HepG2 (cell line): Measurements from ENCODE around the gene SYNGR2. TPM values are rescaled to one million over a fixed set of nuclear protein-coding genes. Genes with fewer than 3 reads are reported as not detected.

ENCODE experiments used
- ARNTL ChIP-seq: sonication (generic); formaldehyde crosslinking; IDR thresholded peaks from 2 replicates; pipeline ENCODE4 v1.4.0; 2020; ENCODE audit warnings: mild to moderate bottlenecking, missing genetic modification reagents
- CBFB ChIP-seq: sonication (generic); formaldehyde crosslinking; IDR thresholded peaks from 2 replicates; pipeline ENCODE4 v1.4.0; 2020; ENCODE audit warnings: missing genetic modification reagents
- FOXA1 ChIP-seq, 2 experiments: fragments of 450-650 bp in 1 of 2; sonication (generic) in 1 of 2; formaldehyde crosslinking in 1 of 2; IDR thresholded peaks; 2 replicates each; pipeline versions ENCODE4 v1.4.0 to v1.6.1; 2016 to 2020; ENCODE audit warnings: missing genetic modification reagents in 1 of 2
- HDAC2 ChIP-seq: sonication (generic); formaldehyde crosslinking; IDR thresholded peaks from 2 replicates; pipeline ENCODE4 v1.4.0; 2020; ENCODE audit warnings: missing genetic modification reagents
- IRF2 ChIP-seq: IDR thresholded peaks from 2 replicates; pipeline ENCODE4 v1.6.1; 2018; ENCODE audit warnings: missing genetic modification reagents, missing compliant biosample characterization
- JUND ChIP-seq: sonication (generic); formaldehyde crosslinking; IDR thresholded peaks from 2 replicates; pipeline ENCODE4 v1.8.0; 2022; ENCODE audit warnings: mild to moderate bottlenecking, missing genetic modification reagents
- KAT7 ChIP-seq: IDR thresholded peaks from 2 replicates; pipeline ENCODE4 v1.6.1; 2018; ENCODE audit warnings: borderline replicate concordance, missing compliant biosample characterization
- MAFF ChIP-seq: IDR thresholded peaks from 2 replicates; pipeline ENCODE4 v1.6.1; 2011; ENCODE audit warnings: low read depth, low read length, improper control_type of control experiment
- NCOR1 ChIP-seq: fragments of 200-600 bp; sonication (generic); IDR thresholded peaks from 2 replicates; pipeline ENCODE4 v1.7.0; 2017; ENCODE audit warnings: antibody characterized with exemption, low read length, borderline replicate concordance
- NFE2L1 ChIP-seq: sonication (generic); formaldehyde crosslinking; IDR thresholded peaks from 2 replicates; pipeline ENCODE4 v1.4.0; 2020; ENCODE audit warnings: missing genetic modification reagents, mild to moderate bottlenecking, borderline replicate concordance
- NFE2L2 ChIP-seq: fragments of 150-350 bp; IDR thresholded peaks from 2 replicates; pipeline ENCODE4 v1.6.1; 2014; ENCODE audit warnings: low read length
- POLR2G ChIP-seq: fragments of 200-400 bp; formaldehyde crosslinking; IDR thresholded peaks from 2 replicates; pipeline ENCODE4 v1.6.1; 2018; ENCODE audit warnings: mild to moderate bottlenecking, low read depth, low read length, moderate library complexity
- SIN3A ChIP-seq: IDR thresholded peaks from 2 replicates; pipeline ENCODE4 v1.6.1; 2011; ENCODE audit warnings: low read depth, mild to moderate bottlenecking, control low read depth, low read length, borderline replicate concordance
- SMAD1 ChIP-seq: sonication (generic); formaldehyde crosslinking; IDR thresholded peaks from 2 replicates; pipeline ENCODE4 v1.4.0; 2020; ENCODE audit warnings: missing genetic modification reagents, low read depth, mild to moderate bottlenecking, borderline replicate concordance
- TP53 ChIP-seq: sonication (generic); formaldehyde crosslinking; conservative IDR thresholded peaks from 2 replicates; pipeline ENCODE4 v1.4.0; 2020; ENCODE audit warnings: missing genetic modification reagents
- ZNF230 ChIP-seq: sonication (generic); formaldehyde crosslinking; IDR thresholded peaks from 2 replicates; pipeline ENCODE4 v1.4.0; 2020; ENCODE audit warnings: mild to moderate bottlenecking, missing genetic modification reagents
- ZNF264 ChIP-seq: sonication (generic); formaldehyde crosslinking; IDR thresholded peaks from 2 replicates; pipeline ENCODE4 v1.4.0; 2020; ENCODE audit warnings: missing genetic modification reagents
- ZNF33B ChIP-seq: sonication (generic); formaldehyde crosslinking; IDR thresholded peaks from 2 replicates; pipeline ENCODE4 v1.5.1; 2020; ENCODE audit warnings: mild to moderate bottlenecking, missing genetic modification reagents
- ZNF619 ChIP-seq: sonication (generic); formaldehyde crosslinking; IDR thresholded peaks from 2 replicates; pipeline ENCODE4 v1.4.0; 2020; ENCODE audit warnings: mild to moderate bottlenecking, missing genetic modification reagents
- ZNF761 ChIP-seq: sonication (generic); formaldehyde crosslinking; conservative IDR thresholded peaks from 2 replicates; pipeline ENCODE4 v1.4.0; 2020; ENCODE audit warnings: mild to moderate bottlenecking, missing genetic modification reagents
- ZNF766 ChIP-seq: sonication (generic); formaldehyde crosslinking; IDR thresholded peaks from 2 replicates; pipeline ENCODE4 v1.5.0; 2020; ENCODE audit warnings: missing genetic modification reagents, borderline replicate concordance
- polyA plus RNA-seq, 8 experiments: library from polyadenylated mRNA; depleted of rRNA in 3 of 8; stranded (reverse) in 7 of 8; unstranded in 1 of 8; fragments of >200 nt; fragmentation: Illumina TruSeq in 4 of 8; extraction: Trizol in 4 of 8; gene quantifications; 2 replicates each; pipeline versions ENCODE4 v1.2.1 to v1.2.3, GENCODE V29; 2011 to 2016; ENCODE audit warnings: low read depth in 4 of 8, missing spikeins in 1 of 8, mixed read lengths in 1 of 8; ENCODE audit not compliant: insufficient read depth in 1 of 8
- total RNA-seq, 5 experiments: library from RNA; depleted of rRNA; stranded (reverse); fragments of >200 nt; fragmentation: Illumina TruSeq; extraction: Trizol; gene quantifications; 2 replicates each; pipeline ENCODE4 v1.2.3, GENCODE V29; 2016; ENCODE audit warnings: low read depth in 1 of 5
- TF ChIP-seq, protein P1 (sequence below): sonication (generic); formaldehyde crosslinking; IDR thresholded peaks from 2 replicates; pipeline ENCODE4 v1.5.1; 2020; ENCODE audit warnings: missing genetic modification reagents, mild to moderate bottlenecking, borderline replicate concordance
- TF ChIP-seq, protein P2 (sequence below): sonication (generic); formaldehyde crosslinking; IDR thresholded peaks from 2 replicates; pipeline ENCODE4 v1.4.0; 2020; ENCODE audit warnings: missing genetic modification reagents
- TF ChIP-seq, protein P3 (sequence below): sonication (generic); formaldehyde crosslinking; IDR thresholded peaks from 2 replicates; pipeline ENCODE4 v1.8.1; 2023; ENCODE audit warnings: missing genetic modification reagents, mild to moderate bottlenecking, borderline replicate concordance
- TF ChIP-seq, protein P4 (sequence below): sonication (generic); formaldehyde crosslinking; IDR thresholded peaks from 2 replicates; pipeline ENCODE4 v1.4.0; 2020; ENCODE audit warnings: mild to moderate bottlenecking, missing genetic modification reagents

Gene SYNGR2
- total and polyA plus RNA-seq, 2 of the 13 experiments (the other 11 are each of a cell fraction or from before 2014, with no cell fraction given): 46.7 to 170 TPM

DNA sequence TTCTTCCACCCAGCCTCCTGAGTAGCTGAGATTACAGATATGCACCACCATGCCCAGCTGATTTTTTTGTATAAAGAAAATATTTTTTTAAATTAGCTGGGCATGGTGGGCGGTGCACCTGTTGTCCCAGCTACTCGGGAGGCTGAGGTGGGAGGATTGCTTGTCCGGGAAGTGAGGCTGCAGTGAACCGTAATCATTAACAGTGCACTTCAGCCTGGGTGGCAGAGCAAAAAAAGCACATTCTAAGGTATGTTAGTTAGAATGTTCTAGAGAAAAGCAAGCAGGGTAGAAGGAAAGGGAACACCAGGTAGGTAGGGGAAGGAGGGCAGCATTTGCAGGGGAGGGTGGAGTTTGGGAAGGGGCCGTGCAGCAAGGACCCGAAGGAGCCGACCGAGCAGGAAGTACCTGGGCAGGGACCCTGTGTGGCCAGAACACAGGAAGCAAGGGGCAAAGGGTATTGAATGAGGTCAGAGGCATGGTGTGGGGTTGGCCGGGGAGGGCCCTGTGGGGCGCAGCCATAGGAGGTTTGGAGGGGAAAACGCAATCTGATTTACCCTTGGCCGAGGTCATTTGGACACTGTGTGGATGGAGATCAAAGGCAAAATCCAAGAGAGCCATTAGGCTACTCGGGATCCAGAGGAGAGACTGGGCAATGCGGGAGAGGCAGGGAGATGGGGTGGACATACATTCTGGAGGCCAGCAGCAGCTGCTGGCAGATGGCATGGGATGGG lies 19.9 kb upstream of the SYNGR2 start (continued):
- TF ChIP-seq, protein P1, sequence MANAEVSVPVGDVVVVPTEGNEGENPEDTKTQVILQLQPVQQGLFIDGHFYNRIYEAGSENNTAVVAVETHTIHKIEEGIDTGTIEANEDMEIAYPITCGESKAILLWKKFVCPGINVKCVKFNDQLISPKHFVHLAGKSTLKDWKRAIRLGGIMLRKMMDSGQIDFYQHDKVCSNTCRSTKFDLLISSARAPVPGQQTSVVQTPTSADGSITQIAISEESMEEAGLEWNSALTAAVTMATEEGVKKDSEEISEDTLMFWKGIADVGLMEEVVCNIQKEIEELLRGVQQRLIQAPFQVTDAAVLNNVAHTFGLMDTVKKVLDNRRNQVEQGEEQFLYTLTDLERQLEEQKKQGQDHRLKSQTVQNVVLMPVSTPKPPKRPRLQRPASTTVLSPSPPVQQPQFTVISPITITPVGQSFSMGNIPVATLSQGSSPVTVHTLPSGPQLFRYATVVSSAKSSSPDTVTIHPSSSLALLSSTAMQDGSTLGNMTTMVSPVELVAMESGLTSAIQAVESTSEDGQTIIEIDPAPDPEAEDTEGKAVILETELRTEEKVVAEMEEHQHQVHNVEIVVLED (CRISPR knock-in tag): 0 out of 2 replicates have a peak, but pooled peaks have one; percentile 9
- TF ChIP-seq, protein P2, sequence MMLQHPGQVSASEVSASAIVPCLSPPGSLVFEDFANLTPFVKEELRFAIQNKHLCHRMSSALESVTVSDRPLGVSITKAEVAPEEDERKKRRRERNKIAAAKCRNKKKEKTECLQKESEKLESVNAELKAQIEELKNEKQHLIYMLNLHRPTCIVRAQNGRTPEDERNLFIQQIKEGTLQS: no peak
- TF ChIP-seq, protein P3, sequence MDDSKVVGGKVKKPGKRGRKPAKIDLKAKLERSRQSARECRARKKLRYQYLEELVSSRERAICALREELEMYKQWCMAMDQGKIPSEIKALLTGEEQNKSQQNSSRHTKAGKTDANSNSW (CRISPR knock-in tag): no peak
- TF ChIP-seq ZNF619 (CRISPR knock-in tag) (no peak), ARNTL (CRISPR knock-in tag) (peak; percentile 48; the same call in 1 of the 2 replicates), MAFF (no peak), JUND (CRISPR knock-in tag) (peak; percentile 66; the same call in 1 of the 2 replicates), ZNF230 (CRISPR knock-in tag) (no peak), NFE2L1 (CRISPR knock-in tag) (no peak), IRF2 (no peak; the same call in 1 of the 2 replicates), FOXA1 (IDR thresholded peaks at IDR 0.05) (no peak), FOXA1 (CRISPR knock-in tag; IDR thresholded peaks at IDR 0.05) (no peak), ZNF264 (no peak), ZNF761 (no peak), POLR2G (no peak), SIN3A (no peak), SMAD1 (CRISPR knock-in tag) (no peak), NFE2L2 (no peak), KAT7 (CRISPR knock-in tag) (no peak), TP53 (CRISPR knock-in tag) (no peak), ZNF766 (CRISPR knock-in tag) (no peak), CBFB (CRISPR knock-in tag) (no peak), NCOR1 (no peak), ZNF33B (CRISPR knock-in tag) (no peak), HDAC2 (CRISPR knock-in tag) (peak; percentile 39; the same call in 1 of the 2 replicates)
- TF ChIP-seq, protein P4, sequence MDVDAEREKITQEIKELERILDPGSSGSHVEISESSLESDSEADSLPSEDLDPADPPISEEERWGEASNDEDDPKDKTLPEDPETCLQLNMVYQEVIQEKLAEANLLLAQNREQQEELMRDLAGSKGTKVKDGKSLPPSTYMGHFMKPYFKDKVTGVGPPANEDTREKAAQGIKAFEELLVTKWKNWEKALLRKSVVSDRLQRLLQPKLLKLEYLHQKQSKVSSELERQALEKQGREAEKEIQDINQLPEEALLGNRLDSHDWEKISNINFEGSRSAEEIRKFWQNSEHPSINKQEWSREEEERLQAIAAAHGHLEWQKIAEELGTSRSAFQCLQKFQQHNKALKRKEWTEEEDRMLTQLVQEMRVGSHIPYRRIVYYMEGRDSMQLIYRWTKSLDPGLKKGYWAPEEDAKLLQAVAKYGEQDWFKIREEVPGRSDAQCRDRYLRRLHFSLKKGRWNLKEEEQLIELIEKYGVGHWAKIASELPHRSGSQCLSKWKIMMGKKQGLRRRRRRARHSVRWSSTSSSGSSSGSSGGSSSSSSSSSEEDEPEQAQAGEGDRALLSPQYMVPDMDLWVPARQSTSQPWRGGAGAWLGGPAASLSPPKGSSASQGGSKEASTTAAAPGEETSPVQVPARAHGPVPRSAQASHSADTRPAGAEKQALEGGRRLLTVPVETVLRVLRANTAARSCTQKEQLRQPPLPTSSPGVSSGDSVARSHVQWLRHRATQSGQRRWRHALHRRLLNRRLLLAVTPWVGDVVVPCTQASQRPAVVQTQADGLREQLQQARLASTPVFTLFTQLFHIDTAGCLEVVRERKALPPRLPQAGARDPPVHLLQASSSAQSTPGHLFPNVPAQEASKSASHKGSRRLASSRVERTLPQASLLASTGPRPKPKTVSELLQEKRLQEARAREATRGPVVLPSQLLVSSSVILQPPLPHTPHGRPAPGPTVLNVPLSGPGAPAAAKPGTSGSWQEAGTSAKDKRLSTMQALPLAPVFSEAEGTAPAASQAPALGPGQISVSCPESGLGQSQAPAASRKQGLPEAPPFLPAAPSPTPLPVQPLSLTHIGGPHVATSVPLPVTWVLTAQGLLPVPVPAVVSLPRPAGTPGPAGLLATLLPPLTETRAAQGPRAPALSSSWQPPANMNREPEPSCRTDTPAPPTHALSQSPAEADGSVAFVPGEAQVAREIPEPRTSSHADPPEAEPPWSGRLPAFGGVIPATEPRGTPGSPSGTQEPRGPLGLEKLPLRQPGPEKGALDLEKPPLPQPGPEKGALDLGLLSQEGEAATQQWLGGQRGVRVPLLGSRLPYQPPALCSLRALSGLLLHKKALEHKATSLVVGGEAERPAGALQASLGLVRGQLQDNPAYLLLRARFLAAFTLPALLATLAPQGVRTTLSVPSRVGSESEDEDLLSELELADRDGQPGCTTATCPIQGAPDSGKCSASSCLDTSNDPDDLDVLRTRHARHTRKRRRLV (CRISPR knock-in tag): no peak
